ENCODE measurements around the gene ZNF678. TPM values are rescaled to one million over a fixed set of nuclear protein-coding genes. Genes with fewer than 3 reads are reported as not detected.

The ZNF678 gene
- total RNA-seq, 1 donor from 2014 or later = 4.6 TPM

- Mint-ChIP-seq H3K27me3 (ENCODE audit: low read depth) (no peaks in the 10 kb centered on the region), H3K9me3 (ENCODE audit: low read depth) (peaks cover 67% of the 10 kb centered on the region), H3K4me3 (ENCODE audit: unreplicated experiment) (no peak overlapping the region), H3K36me3 (ENCODE audit: low read depth) (peaks cover 65% of the 10 kb centered on the region), H3K27ac (ENCODE audit: unreplicated experiment) (no peak overlapping the region), H3K4me1 (ENCODE audit: low read depth) (no peaks in the 10 kb centered on the region)
- DNase-seq (ENCODE audit: low spot score) = no peak
- TF ChIP-seq, protein P1, sequence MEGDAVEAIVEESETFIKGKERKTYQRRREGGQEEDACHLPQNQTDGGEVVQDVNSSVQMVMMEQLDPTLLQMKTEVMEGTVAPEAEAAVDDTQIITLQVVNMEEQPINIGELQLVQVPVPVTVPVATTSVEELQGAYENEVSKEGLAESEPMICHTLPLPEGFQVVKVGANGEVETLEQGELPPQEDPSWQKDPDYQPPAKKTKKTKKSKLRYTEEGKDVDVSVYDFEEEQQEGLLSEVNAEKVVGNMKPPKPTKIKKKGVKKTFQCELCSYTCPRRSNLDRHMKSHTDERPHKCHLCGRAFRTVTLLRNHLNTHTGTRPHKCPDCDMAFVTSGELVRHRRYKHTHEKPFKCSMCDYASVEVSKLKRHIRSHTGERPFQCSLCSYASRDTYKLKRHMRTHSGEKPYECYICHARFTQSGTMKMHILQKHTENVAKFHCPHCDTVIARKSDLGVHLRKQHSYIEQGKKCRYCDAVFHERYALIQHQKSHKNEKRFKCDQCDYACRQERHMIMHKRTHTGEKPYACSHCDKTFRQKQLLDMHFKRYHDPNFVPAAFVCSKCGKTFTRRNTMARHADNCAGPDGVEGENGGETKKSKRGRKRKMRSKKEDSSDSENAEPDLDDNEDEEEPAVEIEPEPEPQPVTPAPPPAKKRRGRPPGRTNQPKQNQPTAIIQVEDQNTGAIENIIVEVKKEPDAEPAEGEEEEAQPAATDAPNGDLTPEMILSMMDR (IDR thresholded peaks at IDR 0.05) = no peak
These were observed 98.1 kb downstream of the ZNF678 start for GRCh38 chr1:227661495-227661894.

- TF ChIP-seq, protein P1 (IDR thresholded peaks at IDR 0.05) = no peak
- Mint-ChIP-seq H3K4me3 (ENCODE audit: unreplicated experiment) (no peak overlapping the region), H3K27me3 (ENCODE audit: low read depth) (no peaks in the 10 kb centered on the region), H3K9me3 (ENCODE audit: low read depth) (peaks cover 70% of the 10 kb centered on the region), H3K27ac (ENCODE audit: unreplicated experiment) (no peak overlapping the region), H3K36me3 (ENCODE audit: low read depth) (peaks cover 60% of the 10 kb centered on the region), H3K4me1 (ENCODE audit: low read depth) (no peaks in the 10 kb centered on the region)
- DNase-seq (ENCODE audit: low spot score) = no peak
These were observed 99.6 kb downstream of the ZNF678 start for GRCh38 chr1:227662933-227663332.

DNA sequence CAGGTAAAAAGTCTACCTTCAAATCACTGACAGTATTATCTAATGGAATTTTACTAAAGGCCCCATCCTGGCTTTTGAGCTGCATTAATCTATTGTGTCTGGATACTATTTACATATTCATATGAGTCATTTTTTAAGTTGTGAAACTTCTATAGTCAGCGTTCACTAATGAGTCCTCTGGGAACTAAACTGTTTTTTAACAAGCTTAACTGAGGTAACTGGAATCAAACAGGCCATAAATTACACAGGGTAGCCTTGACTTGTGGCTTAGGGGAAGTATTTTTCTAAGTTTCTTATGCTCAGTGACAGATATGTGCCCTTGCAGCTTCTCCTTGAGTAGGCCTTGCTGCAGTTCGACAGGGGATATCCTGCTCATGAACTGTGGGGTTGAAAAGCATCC, 102.9 kb downstream of the ZNF678 start:
- no peak overlapping the region for H3K4me3 Mint-ChIP-seq (ENCODE audit: unreplicated experiment)
- no peak for DNase-seq (ENCODE audit: low spot score)
- no peak overlapping the region for H3K27ac Mint-ChIP-seq (ENCODE audit: unreplicated experiment)
- H3K27me3 Mint-ChIP-seq (ENCODE audit: low read depth) = no peaks in the 10 kb centered on the region
- H3K9me3 Mint-ChIP-seq (ENCODE audit: low read depth) = peaks cover 72% of the 10 kb centered on the region
- H3K4me1 Mint-ChIP-seq (ENCODE audit: low read depth) = no peaks in the 10 kb centered on the region
- H3K36me3 Mint-ChIP-seq (ENCODE audit: low read depth) = peaks cover 52% of the 10 kb centered on the region
- TF ChIP-seq, protein P1 (IDR thresholded peaks at IDR 0.05) = no peak

GRCh38 chr1:227673441-227673840, 110.1 kb downstream of the ZNF678 start:
- peaks cover 13% of the 10 kb centered on the region for H3K36me3 Mint-ChIP-seq (ENCODE audit: low read depth)
- H3K27me3 Mint-ChIP-seq (ENCODE audit: low read depth) = no peaks in the 10 kb centered on the region
- H3K4me1 Mint-ChIP-seq (ENCODE audit: low read depth) = no peaks in the 10 kb centered on the region
- no peak overlapping the region for H3K4me3 Mint-ChIP-seq (ENCODE audit: unreplicated experiment)
- H3K27ac Mint-ChIP-seq (ENCODE audit: unreplicated experiment) = no peak overlapping the region
- no peak for DNase-seq (ENCODE audit: low spot score)
- TF ChIP-seq, protein P1 (IDR thresholded peaks at IDR 0.05) = no peak
- H3K9me3 Mint-ChIP-seq (ENCODE audit: low read depth) = peaks cover 61% of the 10 kb centered on the region

GRCh38 chr1:227685807-227686206, 122.5 kb downstream of the ZNF678 start:
- no peak overlapping the region for H3K27ac Mint-ChIP-seq (ENCODE audit: unreplicated experiment)
- no peaks in the 10 kb centered on the region for H3K27me3 Mint-ChIP-seq (ENCODE audit: low read depth)
- no peaks in the 10 kb centered on the region for H3K4me1 Mint-ChIP-seq (ENCODE audit: low read depth)
- no peak for DNase-seq (ENCODE audit: low spot score)
- H3K4me3 Mint-ChIP-seq (ENCODE audit: unreplicated experiment) = no peak overlapping the region
- H3K36me3 Mint-ChIP-seq (ENCODE audit: low read depth) = no peaks in the 10 kb centered on the region
- H3K9me3 Mint-ChIP-seq (ENCODE audit: low read depth) = peaks cover 63% of the 10 kb centered on the region
- TF ChIP-seq, protein P1 (IDR thresholded peaks at IDR 0.05) = no peak

Measured in chondrocyte (in vitro differentiated cells).